Chondrocyte (in vitro differentiated cells): ENCODE data around the gene PEX7. TPM values are rescaled to one million over a fixed set of nuclear protein-coding genes. Genes with fewer than 3 reads are reported as not detected.
"Not testable (repeated sequence)": the region's sequence is repeated elsewhere in the genome, so short reads cannot be mapped to it uniquely, and the experiment has no call there.

Experiments
- DNase-seq: peaks from one replicate; pipeline ENCODE4 v3.0.0; 2021; ENCODE audit warnings: mixed read lengths, low spot score
- H3K27ac Mint-ChIP-seq: one replicate; pipeline ENCODE4 v1.8.0; 2021; ENCODE audit warnings: mild to moderate bottlenecking, moderate library complexity, mixed read lengths; ENCODE audit not compliant: unreplicated experiment
- H3K27me3 Mint-ChIP-seq: 2 replicates; pipeline ENCODE4 v1.8.0; 2021; ENCODE audit warnings: low read depth, mixed read lengths
- H3K36me3 Mint-ChIP-seq: 2 replicates; pipeline ENCODE4 v1.8.0; 2021; ENCODE audit warnings: low read depth, mixed read lengths
- H3K4me1 Mint-ChIP-seq: 2 replicates; pipeline ENCODE4 v1.8.0; 2021; ENCODE audit warnings: low read depth, mild to moderate bottlenecking, mixed read lengths
- H3K4me3 Mint-ChIP-seq: one replicate; pipeline ENCODE4 v1.8.0; 2021; ENCODE audit warnings: mild to moderate bottlenecking, moderate library complexity, mixed read lengths; ENCODE audit not compliant: unreplicated experiment
- H3K9me3 Mint-ChIP-seq: 2 replicates; pipeline ENCODE4 v1.8.0; 2021; ENCODE audit warnings: low read depth, mixed read lengths
- total RNA-seq: library from RNA; stranded (reverse); gene quantifications from 3 replicates; pipeline ENCODE4 v1.2.1, GENCODE V29; 2021
- TF ChIP-seq, protein P1 (sequence below): fragments of 200-600 bp; sonication (generic); IDR thresholded peaks from 2 replicates; pipeline ENCODE4 v1.5.0; 2021; ENCODE audit warnings: antibody characterized with exemption, mild to moderate bottlenecking, moderate library complexity

Gene PEX7
- total RNA-seq, 1 donor from 2014 or later = 7.0 TPM

DNA sequence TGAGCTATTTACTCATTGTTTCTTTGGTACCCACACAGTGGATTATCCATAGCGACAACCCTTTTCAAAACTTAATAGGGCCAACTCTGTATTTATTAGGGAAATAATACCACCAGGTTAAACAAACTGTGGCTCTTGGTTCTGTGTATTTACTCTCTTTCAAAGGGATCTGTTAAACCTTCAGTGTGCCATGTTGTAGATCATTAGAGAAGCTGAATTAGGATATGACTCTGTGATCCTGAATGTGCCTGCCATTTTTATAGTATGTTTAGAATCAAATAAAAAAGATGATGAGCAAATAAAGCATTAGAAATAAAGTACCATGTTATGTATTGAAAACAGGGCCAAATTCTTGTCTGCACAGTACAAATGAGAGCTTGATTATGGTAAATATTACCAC lies 74.7 kb downstream of the PEX7 start:
- no peak overlapping the region for H3K4me3 Mint-ChIP-seq
- DNase-seq = no peak
- H3K4me1 Mint-ChIP-seq = no peaks in the 10 kb centered on the region
- TF ChIP-seq, protein P1, sequence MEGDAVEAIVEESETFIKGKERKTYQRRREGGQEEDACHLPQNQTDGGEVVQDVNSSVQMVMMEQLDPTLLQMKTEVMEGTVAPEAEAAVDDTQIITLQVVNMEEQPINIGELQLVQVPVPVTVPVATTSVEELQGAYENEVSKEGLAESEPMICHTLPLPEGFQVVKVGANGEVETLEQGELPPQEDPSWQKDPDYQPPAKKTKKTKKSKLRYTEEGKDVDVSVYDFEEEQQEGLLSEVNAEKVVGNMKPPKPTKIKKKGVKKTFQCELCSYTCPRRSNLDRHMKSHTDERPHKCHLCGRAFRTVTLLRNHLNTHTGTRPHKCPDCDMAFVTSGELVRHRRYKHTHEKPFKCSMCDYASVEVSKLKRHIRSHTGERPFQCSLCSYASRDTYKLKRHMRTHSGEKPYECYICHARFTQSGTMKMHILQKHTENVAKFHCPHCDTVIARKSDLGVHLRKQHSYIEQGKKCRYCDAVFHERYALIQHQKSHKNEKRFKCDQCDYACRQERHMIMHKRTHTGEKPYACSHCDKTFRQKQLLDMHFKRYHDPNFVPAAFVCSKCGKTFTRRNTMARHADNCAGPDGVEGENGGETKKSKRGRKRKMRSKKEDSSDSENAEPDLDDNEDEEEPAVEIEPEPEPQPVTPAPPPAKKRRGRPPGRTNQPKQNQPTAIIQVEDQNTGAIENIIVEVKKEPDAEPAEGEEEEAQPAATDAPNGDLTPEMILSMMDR = no peak
- H3K27ac Mint-ChIP-seq = no peak overlapping the region
- no peaks in the 10 kb centered on the region for H3K27me3 Mint-ChIP-seq
- H3K36me3 Mint-ChIP-seq = peaks cover 7% of the 10 kb centered on the region
- no peaks in the 10 kb centered on the region for H3K9me3 Mint-ChIP-seq

DNA sequence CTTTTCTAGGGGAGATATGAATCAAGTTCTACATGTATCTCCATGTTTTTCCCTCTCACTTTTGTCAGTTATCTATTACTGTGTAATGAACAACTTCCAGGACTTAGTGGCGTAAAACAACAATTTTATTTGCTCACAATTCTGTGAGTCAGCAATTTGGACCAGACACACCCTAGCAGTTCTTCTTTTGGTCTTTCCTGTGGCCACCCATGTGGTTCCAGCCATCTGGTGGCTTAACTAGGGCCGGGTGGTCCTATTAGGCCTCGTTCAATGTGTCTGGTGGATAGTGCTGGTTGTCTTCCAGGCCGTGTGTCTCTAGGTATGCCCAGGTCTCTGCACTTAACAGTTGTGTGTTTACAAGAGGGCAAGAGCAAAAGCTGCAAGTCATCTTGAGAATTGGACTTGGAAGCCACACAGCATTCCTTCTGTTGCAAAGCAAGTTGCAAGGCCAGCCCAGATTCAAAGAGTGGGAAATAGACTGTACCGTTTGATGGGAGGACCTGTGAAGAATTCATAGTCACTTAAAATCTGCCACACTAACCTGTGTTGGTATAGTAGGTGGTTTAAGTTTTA lies 78.9 kb downstream of the PEX7 start:
- TF ChIP-seq, protein P1 = no peak
- Mint-ChIP-seq H3K9me3 (no peaks in the 10 kb centered on the region), H3K27ac (no peak overlapping the region), H3K4me1 (no peaks in the 10 kb centered on the region), H3K4me3 (no peak overlapping the region), H3K36me3 (peaks cover 6% of the 10 kb centered on the region), H3K27me3 (no peaks in the 10 kb centered on the region)
- DNase-seq = no peak

DNA sequence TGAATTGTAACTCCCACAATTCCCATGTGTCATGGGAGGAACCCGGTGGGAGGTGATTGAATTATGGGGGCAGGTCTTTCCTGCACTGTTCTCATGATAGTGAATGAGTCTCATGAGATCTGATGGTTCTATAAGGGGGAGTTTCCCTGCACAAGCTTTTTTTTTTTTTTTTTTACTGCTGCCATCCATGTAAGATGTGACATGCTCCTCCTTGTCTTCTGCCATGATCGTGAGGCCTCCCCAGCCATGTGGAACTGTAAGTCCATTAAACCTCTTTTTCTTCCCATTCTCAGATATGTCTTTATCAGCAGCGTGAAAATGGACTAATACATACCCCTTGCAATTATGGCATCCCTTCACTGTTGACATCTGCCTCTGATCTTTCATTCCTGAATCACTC lies 82.1 kb downstream of the PEX7 start:
- not testable (repeated sequence) for H3K4me3 Mint-ChIP-seq, H3K36me3 Mint-ChIP-seq, H3K9me3 Mint-ChIP-seq, H3K27ac Mint-ChIP-seq, H3K27me3 Mint-ChIP-seq, H3K4me1 Mint-ChIP-seq, DNase-seq

DNA sequence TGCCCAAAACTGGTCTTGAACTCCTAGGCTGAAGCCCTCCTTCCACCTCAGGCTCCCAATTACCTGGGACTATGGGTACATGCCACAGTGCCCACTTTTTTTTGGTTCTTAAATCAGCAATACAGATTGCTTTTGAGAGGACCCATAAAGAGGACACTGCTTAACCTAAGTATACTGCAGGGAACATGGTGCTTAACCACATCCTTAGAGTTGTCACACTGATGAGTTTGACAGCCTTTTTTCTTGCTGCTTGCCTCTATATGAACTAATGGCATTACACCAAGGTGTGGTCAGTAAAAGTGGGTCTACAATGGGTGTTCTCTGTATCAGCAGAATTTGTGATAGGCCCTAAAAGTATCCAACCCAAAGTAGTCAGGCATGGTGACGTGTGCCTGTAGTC lies 92.6 kb downstream of the PEX7 start:
- Mint-ChIP-seq H3K4me1 (no peaks in the 10 kb centered on the region), H3K27ac (no peak overlapping the region), H3K4me3 (no peak overlapping the region), H3K9me3 (no peaks in the 10 kb centered on the region), H3K36me3 (peaks cover 14% of the 10 kb centered on the region), H3K27me3 (peaks cover 4% of the 10 kb centered on the region)
- DNase-seq = no peak
- TF ChIP-seq, protein P1 = no peak

DNA sequence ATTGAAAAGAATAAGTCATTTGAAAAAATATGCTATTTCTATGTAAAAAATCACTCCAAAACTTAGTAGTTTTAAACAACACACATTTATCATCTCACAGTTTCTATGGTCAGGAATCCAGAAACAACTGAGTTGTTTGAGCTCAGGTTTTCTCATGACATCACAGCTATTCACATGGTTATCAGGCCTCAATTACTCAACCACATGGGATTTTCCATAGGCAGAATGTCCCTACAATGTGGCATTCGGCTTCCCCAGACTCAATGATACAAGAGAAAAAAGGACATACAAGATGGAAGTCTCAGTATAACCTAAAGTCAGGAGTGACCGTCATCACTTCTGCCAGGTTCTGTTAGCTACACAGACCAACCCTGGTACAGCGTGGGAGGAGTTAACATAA lies 96.3 kb downstream of the PEX7 start:
- Mint-ChIP-seq H3K4me3 (no peak overlapping the region), H3K36me3 (peaks cover 8% of the 10 kb centered on the region), H3K27me3 (peaks cover 17% of the 10 kb centered on the region), H3K9me3 (no peaks in the 10 kb centered on the region), H3K4me1 (peaks cover 12% of the 10 kb centered on the region), H3K27ac (no peak overlapping the region)
- TF ChIP-seq, protein P1 = no peak
- no peak for DNase-seq

DNA sequence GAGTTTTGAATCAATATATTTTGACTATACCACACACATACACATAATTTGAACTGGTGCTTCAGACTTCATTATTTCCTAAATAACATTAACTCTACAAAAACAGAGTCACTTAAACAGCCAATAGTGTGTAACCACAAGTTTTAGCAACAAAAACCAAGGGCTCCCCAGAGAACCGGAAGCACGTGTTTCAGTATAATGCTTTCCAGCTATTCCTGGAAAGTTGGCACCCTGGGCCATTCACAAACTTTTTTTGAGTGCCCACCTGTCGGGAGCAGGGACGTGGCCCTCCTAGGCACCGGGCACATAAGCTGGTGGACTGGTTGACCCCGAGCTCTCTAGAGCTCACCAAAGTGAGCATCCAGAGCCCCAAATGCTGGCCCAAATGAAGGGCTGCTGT lies 97.8 kb downstream of the PEX7 start:
- peaks cover 8% of the 10 kb centered on the region for H3K36me3 Mint-ChIP-seq
- no peak for DNase-seq
- H3K27ac Mint-ChIP-seq = no peak overlapping the region
- H3K9me3 Mint-ChIP-seq = no peaks in the 10 kb centered on the region
- peak overlapping the region; percentile 78 for H3K4me3 Mint-ChIP-seq
- peaks cover 25% of the 10 kb centered on the region for H3K27me3 Mint-ChIP-seq
- peaks cover 12% of the 10 kb centered on the region for H3K4me1 Mint-ChIP-seq
- TF ChIP-seq, protein P1 = no peak
